Cerebellar nuclear complex (tissue), 1 donor: Measurements from ENCODE around the gene DDN.

Experiments used
- DNase-seq, 2 experiments: peaks; one replicate each; lab custom pipeline; 2025; lab: John Stamatoyannopoulos, UW

The DDN gene

DNA sequence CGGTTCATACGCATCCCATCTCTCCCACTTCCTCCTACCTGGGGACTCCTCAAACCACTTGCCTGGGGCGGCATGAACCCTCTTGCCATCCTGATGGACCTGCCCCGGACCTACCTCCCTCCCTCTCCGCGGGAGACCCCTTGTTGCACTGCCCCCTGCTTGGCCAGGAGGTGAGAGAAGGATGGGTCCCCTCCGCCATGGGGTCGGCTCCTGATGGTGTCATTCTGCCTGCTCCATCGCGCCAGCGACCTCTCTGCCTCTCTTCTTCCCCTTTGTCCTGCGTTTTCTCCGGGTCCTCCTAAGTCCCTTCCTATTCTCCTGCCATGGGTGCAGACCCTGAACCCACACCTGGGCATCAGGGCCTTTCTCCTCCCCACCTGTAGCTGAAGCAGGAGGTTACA, 17.4 kb downstream of the DDN start:
- DNase-seq, result no peak

DNA sequence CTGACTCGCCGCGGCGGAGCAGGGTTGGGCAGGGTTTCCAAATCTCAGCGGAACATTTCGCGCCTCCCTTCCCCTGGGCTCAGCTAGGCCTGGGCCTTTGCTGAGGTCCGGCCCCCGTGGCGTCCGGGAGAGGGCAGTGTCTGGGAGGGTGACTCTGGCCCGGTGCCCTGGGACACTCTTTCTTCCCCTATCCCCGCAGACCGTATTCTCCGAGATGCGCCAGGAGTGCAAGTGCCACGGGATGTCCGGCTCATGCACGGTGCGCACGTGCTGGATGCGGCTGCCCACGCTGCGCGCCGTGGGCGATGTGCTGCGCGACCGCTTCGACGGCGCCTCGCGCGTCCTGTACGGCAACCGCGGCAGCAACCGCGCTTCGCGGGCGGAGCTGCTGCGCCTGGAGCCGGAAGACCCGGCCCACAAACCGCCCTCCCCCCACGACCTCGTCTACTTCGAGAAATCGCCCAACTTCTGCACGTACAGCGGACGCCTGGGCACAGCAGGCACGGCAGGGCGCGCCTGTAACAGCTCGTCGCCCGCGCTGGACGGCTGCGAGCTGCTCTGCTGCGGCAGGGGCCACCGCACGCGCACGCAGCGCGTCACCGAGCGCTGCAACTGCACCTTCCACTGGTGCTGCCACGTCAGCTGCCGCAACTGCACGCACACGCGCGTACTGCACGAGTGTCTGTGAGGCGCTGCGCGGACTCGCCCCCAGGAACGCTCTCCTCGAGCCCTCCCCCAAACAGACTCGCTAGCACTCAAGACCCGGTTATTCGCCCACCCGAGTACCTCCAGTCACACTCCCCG, 18.0 kb downstream of the DDN start:
- DNase-seq, result no peak

DNA sequence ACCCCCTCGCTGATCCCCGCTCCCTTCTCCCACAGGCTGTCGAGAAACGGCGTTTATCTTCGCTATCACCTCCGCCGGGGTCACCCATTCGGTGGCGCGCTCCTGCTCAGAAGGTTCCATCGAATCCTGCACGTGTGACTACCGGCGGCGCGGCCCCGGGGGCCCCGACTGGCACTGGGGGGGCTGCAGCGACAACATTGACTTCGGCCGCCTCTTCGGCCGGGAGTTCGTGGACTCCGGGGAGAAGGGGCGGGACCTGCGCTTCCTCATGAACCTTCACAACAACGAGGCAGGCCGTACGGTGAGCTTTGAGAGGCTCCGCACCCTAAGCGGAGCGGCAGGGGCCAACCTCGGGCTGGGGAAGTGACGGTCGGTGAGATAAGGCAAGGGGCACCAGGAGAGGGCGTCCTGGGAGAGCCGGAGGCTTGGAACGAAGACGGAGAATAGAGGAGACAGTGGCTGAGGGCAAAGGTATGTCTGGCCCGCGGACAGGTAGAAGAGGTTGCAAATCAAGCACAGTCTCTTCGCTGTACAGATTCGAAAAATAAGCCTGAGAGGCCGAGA, 18.7 kb downstream of the DDN start:
- DNase-seq, result no peak

DNA sequence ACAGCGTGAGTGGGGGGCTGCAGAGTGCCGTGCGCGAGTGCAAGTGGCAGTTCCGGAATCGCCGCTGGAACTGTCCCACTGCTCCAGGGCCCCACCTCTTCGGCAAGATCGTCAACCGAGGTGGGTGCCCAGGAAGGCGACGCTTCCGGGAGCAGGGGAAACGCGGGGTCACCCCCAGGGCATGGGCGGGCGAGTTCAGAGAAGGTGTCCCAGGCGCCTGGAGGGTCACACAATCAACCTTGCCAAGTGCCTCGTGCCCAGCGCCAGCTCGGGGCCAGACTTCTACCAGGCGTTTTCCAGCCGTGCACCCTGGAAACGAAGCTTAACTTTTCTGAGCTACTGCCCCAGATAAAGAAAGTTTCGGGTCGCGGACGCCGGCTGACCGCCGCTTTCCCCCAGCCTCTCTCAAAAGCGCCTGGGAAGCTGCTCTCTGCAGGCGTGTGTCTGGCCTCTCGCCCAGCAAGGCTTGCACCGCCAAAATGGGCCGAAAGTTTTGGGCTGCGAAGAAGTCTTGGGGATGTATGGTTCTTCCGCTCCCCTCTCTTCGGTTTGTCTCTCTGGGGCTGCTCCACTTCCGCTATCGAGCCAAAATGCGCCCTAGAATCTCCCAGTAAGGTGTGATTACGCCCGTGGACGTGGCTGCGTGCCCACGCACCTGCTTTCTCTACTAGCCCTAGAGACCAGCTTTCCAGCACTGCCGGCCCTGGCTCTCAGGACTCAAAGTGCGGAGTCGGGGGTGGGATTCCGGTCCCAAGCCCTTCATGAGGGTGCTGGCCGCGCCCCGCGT, 19.4 kb downstream of the DDN start:
- DNase-seq, result no peak

DNA sequence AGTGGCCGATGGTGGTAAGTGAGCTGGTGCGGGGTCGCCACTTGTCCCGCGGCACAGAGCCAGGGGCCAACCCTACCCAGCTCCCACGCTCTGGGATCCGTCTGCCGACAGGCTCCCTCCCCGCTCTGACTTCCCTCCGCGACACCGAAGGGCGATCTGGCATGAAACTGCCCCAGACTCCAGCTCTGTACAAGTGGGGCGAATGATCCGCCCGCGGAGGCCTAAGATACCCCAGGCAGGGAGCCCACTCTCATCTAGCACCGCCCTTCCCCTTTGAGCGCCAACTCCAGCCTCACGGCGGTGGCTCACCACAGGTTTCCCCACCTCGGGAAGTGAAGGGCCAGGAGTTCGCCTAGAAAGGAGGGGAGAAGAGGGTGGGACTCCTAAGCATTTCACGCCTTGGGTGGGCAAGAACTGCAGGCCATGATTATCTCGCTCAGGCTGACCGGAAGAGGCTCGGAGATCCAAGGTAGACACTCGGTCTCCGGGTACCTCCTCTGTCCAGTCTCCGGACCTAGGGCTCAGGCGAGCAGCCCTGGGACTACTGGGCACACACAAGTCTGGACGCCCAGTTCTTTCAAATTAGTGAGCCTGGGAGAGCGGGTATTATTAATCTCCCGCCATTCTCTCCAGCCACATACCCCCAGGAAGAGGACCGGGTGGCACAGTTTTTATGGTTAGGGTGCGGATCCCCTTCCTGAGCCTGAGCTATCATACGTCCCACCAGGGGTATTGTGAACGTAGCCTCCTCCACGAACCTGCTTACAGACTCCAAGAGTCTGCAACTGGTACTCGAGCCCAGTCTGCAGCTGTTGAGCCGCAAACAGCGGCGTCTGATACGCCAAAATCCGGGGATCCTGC, 20.2 kb downstream of the DDN start:
- no peak for DNase-seq

DNA sequence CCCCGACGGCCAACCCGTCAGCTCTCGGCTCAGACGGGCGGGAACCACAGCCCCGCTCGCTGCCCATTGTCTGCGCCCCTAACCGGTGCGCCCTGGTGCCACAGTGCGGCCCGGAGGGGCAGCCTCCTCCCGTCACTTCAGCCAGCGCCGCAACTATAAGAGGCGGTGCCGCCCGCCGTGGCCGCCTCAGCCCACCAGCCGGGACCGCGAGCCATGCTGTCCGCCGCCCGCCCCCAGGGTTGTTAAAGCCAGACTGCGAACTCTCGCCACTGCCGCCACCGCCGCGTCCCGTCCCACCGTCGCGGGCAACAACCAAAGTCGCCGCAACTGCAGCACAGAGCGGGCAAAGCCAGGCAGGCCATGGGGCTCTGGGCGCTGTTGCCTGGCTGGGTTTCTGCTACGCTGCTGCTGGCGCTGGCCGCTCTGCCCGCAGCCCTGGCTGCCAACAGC, 20.9 kb downstream of the DDN start, which contains the start of gene WNT1:
TSS of gene WNT1 (plus strand) at position 32 of the 450 bp plus-strand sequence. CDS start at position 361, 329 bp downstream.
- no peak for DNase-seq

DNA sequence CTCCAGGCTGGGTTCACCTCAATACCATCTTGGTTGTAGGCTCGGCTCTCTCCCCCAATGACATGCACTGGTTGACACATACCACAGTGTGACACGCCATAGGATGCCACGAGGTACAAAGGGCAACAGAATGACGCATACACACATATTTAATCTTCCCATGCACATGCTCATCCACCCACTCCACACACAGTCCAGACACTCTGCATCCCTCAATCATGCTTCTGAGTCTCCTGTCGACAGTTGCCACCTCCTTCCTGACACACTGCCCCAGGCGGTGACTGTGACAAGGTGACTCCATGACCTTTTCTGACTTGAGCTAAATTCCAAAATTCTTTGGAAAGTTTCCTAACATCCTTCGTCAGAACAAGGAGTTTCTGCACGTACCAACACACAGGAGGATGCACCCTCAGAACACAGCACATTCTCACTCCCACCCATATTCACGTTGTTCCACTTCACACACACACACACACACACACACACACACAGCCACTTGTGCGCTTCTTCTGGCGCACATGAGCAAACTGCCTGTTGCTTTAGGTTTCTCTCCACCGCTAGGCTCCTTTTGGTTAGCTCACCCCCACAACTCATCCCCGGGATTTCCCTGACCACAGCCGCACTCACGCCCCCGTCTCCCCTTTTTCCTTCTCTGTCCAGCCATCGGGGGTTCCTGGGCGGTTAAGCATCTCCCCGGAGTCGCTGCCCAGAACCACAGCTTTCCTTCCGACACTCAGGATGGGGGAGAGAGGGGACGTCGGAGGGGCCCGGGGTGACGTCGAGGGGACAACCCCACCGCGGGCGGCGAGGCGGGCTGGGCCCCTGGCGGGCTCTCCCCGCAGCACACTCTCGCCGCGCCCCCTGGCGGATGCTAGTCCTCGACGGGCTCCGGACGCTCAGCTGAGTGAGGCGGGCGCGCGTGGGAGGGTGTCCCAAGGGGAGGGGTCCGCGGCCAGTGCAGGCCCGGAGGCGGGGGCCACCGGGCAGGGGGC, 21.6 kb downstream of the DDN start:
- no peak for DNase-seq

DNA sequence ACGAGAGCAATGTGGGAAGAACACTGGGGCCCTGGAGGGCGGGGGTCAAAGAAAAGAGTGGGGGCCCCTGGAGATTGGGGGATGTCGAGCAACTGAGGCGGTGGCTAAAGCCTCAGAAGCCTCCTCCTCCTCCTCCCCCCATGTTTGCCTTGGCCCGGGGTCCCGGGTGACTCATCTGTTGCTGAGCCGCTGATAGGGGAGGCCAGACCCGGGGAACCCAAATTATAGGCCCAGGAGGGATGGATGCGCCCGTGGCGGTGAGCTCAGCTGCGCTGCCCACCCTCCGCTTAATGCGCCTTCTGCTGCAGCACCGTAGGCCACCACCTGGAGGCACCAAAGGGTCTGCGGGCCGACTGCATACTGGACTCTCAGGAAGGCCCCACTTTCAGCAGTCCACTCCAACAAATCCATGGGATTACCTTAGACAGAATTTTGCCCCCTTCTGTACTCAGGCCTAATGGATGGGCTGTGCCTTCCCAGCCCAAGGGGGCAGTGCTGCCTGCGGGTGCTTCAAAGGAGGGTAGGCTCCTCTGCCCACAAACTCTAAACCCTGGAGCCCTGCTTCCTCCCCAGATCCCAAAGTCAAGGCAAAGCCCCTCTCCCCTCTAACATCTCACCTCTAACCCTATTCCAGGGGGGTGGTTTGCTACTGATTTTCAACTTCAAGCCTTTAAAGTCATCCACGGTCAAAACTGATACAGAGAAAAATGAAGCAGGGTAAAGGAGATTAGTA, 25.1 kb downstream of the DDN start:
- DNase-seq, result no peak

DNA sequence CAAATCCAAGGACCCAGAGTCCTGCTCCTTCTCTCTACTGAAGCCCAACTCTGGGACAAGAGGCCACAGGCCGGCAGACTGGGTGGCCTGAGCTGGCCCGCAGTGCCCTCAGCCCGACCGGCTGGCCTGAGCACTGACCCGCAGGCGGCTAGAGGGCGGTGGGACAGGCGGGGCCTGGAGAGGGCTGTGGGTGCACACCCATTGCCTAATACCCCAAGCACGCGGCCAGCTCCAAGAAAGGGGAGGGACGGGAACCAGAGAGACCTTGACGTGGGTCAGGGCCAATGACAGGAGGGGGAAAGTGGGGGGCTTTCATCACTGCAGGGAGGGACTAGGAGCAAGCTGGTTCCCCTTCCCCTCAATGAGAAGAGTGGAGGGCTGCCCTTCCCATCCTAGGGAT, 25.6 kb downstream of the DDN start:
- DNase-seq, result no peak

DNA sequence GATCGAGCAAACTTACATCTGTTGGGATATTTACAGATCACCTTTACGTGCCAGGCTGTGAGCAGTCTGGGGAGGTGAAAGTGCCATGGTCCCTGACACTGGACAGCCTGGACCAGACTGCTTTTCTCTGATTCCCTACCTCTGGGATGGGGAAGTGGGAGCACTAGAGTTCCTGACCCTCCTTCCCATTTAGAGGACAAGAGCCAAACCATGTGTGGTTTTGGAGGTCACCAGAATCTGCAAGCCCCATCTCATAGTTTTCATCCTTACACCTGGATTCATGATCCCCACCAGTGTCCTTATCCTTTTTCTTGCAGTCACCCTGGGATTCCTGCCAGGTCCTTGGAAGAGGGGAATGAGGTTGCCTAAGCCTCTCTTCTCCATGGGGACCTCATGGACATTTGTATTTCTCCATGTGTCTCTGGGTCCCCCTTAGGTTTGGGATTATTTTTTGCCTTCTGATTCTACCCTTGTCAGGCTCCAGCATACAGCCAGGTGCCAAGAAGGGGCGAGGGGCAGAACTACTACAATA, 26.2 kb downstream of the DDN start:
- DNase-seq, result no peak

DNA sequence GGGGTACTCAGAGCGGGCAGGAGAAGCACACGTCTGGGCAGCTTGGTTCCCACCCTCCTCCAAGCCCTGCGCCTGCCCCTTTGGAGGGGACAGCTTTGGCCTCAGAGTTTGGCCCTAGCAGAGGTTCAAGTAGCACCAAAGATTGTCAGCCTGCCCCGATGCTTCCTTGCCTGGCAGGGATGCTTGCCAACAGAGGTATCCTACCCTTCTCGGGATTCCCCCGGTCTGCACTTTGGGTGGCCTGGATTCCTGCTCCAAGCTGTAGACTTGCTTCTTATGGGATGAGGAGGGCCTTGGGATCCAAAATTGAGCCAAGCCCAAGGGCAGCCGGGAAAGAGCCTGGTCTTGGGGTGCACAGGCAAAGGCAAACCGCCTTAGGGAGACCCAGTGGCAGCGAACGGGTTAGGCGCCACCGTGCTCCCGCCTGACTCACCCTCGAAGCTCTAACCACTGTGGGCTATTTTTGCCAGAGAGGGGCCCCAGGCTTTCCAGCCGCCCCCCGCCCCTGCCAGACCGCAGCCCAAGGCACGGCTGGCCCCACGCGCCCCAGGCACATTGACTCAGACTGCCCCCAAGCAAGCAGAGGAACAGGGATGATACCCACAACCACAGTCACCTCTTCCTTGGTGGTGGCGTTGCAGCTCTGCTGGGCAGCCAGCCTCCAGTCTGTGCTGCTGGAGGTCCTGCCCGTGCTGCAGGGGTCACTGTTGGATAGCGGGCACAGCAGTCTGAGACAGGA, 26.8 kb downstream of the DDN start:
- no peak for DNase-seq

DNA sequence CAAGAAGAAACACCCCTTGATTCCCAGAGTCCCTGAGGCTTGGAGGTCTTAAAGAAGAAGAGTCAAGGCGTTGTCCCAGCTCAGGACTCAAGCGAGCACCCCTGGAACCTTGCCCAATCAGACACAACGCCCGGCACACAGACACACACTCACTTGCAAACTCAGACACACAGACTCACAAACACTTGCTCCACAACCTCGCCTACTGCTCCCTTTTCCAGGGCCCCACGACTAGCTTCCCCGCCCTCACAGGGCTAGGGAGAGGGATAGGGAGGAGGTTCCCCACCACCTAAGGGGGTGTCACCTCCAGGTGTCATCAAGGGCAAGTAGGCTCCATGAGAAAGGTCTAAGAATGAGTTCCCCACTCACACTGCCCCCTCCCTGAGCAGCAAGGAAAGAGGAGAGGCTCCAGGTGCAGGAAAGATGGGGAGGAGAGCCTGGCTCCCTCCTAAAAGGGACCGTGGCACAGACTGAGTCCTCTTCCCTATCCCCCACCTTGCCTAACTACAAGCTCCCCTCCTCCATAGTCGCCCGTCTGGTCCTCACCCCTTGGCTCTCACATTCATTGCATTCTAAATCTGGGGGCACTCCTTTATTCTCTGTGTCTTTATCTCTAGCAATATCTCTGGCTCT, 28.4 kb downstream of the DDN start:
- no peak for DNase-seq

DNA sequence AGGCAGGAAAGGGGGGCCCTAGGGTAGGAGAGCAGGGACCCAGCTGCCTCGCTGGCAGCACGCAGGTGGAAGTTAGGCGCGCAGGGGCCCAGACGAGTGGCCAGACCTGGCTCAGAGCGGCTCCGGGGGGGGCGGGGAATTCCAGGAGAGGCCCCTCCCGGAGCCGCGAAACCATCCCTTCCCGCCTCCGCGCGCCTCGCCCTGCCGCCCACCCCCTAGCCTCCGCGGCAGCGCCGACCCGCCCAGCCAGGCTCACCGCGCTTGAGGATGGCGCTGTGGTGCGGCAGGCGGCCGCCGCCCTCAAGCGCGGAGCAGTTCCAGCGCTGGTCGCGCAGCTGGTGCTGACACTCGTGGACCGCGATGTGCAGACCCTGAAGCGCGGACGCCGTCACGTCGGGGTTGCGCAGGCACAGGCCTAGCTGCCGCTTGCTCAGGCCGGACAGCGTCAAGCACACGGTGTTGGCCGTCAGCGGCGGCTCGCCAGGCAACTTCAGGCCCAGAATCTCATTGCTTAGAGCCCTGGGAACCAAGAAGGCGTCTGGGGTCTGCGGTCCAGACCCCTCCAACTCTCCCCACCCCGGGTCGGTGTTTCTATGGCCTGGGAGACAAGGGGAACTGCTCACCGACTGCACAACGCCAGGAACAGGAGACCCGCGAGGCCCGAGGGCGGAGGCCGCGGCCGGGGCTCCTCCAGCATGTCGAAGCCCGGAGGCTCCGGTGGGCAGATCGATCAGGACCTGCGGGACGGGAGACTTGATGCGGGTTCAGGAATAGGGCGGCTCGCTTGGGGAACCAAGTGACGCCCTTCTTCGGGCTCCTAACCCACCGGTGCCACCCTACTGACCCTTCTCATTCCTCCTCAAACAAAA, 29.1 kb downstream of the DDN start:
- DNase-seq, result no peak

DNA sequence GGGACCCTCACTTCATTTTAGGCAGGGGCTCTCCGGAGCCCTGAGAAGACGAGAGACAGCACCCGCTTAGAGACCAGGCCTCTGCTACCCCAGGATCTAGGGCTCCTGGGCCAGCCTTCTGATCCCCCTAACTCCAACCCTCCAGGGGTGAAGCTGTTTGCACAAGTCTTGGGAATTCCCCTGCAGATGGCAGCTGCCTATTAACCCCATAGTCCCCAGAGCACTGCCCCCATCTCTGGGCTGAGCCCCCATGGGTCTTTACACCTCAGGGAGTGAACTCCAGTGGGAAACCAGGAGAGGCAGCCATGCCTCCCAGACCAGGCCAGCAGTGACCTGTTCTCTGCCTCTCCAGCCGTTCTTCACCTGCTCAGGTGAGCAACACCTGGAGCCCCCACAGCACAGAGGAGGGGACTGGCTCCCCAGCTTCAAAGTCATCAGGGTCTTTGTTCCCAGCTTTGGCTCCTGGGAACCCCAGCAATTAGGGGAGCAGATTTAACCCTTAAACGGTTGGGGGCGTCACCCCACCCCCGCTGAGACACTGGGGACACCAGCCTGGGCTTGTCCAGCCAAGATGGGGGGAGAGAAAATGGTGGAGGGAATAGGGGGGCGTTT, 29.9 kb downstream of the DDN start:
- DNase-seq, result no peak

DNA sequence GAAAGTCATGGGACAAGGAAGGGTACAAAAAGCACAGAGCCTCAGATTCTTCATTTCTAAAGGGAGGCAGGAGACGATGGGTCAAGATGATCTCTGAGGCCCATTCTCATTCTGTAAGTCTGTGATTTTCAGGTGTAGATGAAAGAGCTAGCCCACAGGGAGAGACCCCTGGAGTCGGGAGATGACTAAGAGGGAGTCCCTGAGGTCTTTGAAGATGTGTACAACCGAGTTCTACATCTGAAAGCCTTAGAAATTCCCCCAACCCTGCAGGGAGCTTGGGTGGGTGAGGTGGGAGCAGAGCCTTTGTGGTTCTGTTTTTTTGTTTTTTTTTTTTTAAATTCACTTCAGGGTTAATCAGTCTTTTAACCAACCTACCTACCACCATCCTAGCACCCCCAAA, 30.7 kb downstream of the DDN start:
- DNase-seq, result no peak

DNA sequence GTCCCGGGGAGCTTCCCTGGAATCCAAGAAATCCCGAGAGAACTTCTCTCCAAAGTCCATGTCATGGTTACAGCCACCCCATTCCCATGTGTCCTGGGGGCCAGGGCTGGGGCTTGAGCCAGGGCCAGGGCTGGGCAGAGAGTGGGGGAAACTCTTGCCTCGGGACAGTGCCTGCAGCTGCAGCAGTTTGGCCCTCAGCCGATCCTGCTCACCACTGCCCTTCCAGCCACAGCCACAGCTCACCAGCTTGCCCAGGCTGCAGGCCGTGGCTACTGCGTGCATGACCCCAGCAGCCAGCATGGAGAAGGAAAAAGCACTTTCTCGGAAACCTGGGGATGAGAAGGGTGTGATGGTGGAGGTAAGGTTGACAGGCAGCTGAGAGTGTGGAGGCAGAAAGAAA, 31.2 kb downstream of the DDN start:
- DNase-seq, result no peak
